Ureter (tissue), 1 donor: Measurements from ENCODE around the gene FBXW11. TPM values are rescaled to one million over a fixed set of nuclear protein-coding genes. Genes with fewer than 3 reads are reported as not detected.
"Not testable (repeated sequence)": the region's sequence is repeated elsewhere in the genome, so short reads cannot be mapped to it uniquely, and the experiment has no call there.

ENCODE experiments used
- DNase-seq: peaks from one replicate; pipeline ENCODE4 v3.0.0-alpha.2; 2020; ENCODE audit warnings: low spot score
- total RNA-seq: library from RNA; stranded (reverse); gene quantifications from one replicate; pipeline ENCODE4 v1.2.4, GENCODE V29; 2023
- donor health status: DM: yes; HTN: yes; CAD: no.

FBXW11 gene
- total RNA-seq, 1 donor from 2014 or later, result 64.2 TPM

GRCh38 chr5:171984748-171985419, 21.6 kb downstream of the FBXW11 start:
- no peak for DNase-seq

DNA sequence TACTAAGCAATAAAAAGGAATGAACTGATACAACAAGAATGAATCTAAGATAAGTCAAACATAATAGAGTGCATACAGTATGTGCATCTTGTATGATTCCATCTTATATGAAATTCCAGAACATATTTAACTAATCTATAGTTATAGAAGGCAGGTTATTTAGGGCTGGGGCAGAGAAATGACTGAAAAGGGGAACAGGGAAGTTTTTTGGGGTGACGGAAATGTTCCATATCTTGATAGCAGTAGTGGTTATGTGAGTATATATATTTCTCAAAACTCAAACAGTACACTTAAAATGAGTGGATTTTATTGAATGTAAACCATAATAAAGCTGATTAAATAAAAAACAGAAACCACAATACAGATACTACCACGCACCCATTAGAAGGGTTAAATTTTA, 24.6 kb downstream of the FBXW11 start:
- DNase-seq, result no peak

DNA sequence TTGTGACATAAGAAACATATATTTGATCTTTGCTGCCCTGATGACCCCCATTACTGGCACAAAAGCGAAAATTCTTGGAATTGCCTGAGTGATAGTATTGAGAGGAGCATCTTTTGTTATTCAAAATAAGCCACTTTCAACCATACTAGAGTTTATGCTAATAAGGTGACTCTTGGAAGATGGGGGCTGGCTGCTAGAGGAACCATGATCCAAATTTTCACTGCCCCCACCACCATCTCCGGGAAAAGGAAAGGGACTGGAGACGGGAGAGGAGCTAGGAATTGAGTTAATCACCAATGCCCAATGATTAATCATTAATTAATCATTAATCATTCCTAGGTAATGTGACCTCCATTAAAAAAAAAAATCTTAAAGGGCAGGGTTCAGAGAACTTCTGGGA, 25.6 kb downstream of the FBXW11 start:
- no peak for DNase-seq

DNA sequence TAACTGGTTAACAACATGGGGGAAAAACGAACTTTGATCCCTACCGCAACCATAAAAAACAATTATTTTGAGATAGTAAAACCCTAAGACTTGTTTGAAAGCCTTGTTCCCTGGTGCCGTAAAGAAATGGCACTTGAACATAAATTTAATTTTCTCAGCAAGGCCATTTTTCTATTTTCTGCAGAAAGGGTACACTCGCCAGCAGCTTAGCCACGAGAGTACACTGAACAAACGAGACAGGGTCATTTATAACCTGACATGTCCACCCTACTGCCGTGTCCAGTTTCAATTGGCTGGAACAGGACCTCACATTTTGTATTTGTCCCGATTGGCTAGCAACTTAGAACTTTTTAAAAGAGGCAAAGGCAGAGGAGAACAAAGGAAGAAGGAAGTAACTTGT, 26.8 kb downstream of the FBXW11 start:
- no peak for DNase-seq

DNA sequence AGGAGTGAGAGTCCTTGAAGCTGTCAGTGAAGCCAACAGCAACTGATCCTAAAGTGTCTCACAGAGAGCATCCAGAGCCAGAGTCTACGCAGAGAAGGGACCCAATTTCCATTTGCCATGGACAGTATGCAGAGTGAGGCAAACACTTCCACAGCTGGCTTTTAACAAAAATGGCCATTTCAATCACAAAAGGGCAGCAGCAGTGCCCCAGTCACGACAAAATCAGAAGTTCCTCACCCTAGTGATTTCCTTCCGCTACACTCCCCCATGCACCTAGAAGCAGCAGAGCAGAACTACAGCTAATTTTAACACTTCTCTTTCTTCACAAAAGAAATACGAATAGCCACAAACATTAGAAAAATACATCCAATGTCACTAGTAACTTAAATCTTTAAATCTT, 27.9 kb downstream of the FBXW11 start:
- DNase-seq, result no peak

DNA sequence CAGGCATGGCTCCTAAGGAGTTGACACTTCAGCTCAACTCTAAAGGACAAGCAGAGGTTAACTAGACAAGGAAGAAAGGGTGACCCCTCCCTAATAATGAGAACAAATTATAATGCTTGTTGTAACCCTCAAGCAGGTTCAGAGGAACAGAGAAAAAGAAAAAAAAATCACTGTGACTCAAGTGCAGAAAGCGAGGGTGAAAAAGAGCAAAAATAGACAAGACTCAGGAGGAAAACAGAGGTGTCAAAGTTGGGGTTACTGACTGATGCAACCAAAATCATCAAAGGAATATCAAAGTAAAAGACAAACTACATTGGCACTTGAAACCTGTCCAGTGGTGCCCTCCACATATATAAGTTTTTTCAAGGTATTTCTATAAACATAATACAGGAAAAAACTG, 28.4 kb downstream of the FBXW11 start:
- no peak for DNase-seq

DNA sequence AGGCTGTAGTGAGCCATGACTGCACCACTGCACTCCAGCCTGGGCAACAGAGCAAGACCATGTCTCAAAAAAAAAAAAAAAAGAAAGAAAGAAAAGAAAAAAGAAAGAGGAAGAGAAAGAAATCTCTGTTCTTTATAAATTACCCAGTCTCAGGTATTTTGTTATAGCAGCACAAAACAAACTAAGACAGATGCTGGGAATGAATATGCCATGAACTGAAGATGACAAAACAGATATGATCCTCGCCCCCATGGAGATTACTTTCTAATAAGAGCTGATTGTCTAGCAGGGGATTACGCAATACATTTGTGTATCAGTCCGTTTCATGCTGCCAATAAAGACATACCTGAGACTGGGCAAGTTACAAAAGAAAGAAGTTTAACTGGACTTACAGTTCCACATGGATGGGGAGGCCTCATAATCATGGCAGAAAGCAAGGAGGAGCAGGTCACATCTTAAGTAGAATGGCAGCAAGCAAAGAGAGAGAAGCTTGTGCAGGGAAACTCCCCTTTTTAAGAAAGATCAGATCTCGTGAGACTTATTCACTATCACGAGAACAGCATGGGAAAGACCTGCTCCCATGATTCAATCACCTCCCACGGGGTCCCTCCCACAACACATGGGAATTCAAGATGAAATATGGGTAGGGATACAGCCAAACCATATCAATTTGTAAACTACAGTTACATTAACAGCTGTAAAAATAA, 29.0 kb downstream of the FBXW11 start:
- DNase-seq, result not testable (repeated sequence)

DNA sequence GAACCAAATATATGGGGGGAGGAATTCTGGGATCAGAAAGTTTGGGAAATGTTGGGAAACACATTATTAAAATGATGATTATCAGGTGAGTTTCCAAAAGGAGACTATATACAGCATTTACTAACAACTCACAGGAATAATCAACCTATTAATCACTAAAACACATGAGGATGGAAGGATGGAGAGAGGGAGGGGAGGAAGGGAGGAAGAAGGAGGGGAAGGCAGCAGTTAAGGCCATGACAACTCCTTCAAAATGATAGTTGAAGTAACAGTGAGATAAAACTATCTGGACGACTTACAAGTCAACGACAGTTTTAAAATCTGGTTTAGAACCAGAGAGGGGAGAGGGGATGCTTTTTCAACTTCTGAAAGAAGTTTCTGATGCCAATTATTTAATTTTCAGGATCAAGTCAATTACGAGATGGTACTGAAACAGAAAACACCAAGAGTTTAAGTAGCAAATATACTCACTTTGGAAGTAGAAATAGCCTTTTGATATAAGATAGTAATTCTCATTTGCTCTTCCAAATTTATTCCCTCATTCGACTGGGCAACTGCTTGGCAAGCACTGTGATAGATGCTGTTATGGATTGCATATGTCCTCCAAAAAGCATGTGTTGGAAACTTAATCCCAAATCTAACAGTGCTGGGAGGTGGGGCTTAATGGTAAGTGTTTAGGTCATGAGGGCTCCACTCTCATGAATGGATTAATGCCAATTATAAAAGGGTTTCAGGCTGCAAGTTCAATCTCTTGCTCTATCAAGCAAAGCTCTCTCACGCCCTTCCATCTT, 30.4 kb downstream of the FBXW11 start:
- DNase-seq, result no peak

- DNase-seq, result no peak
These were observed 31.1 kb downstream of the FBXW11 start for GRCh38 chr5:171975262-171975876.

DNA sequence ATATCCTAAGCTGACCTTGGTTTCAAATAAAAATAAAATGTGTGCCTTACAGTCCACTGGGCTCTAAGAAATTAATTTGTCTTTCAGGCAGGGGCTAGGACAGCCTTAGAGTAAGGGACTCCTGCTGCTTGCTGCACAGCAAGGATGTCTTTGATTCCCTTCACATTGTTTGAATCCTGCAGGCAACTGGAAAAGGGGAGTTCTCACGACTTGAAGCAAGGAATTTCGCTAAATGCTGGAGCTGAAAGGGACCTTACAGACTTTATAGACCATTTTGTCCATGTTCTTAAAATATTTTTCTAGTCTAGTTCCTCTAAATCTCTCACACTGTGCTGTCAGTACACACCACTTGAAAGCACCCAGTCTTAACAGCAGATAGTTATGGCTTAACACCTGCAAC, 35.6 kb downstream of the FBXW11 start:
- no peak for DNase-seq

GRCh38 chr5:171969288-171969880, 37.1 kb downstream of the FBXW11 start:
- no peak for DNase-seq

GRCh38 chr5:171968531-171968930, 37.9 kb downstream of the FBXW11 start:
- DNase-seq, result no peak

DNA sequence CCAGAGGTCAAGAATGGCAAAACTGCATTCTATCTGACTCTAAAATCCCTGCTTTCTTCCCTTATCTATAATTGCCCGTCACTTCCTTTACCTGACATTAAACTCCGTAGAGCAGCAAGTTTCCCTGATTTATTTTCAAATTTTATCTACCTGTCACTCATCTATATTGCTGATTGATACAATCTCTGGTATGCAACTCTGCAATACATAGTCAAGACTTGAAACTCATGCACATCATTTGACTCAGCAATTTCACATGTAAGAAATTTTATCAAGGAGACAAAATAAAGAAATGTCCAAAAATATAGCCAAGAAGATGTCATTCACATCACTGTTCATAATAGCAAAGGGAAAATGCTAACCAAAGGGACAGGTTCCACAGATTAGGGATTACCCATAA, 39.5 kb downstream of the FBXW11 start:
- DNase-seq, result no peak

- no peak for DNase-seq
These were observed 40.2 kb downstream of the FBXW11 start for GRCh38 chr5:171966270-171966669.

DNA sequence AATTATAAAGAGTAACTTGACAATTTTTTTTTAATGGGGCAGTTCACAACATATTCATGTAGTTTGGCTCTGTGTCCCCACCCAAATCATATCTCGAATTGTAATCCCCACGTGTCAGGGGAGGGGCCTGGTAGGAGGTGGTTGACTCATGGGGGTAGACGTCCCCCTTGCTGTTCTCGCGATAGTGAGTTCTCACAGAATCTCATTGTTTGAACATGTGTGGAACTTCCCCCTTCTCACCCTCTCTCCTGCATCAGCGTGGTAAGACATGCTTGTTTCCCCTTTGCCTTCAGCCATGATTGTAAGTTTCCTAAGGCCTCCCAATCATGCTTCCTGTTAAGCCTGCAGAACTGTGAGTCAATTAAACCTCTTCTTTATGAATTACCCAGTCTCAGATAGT, 40.7 kb downstream of the FBXW11 start:
- DNase-seq, result no peak

- DNase-seq, result no peak
These were observed 43.0 kb downstream of the FBXW11 start for GRCh38 chr5:171963416-171963815.

DNA sequence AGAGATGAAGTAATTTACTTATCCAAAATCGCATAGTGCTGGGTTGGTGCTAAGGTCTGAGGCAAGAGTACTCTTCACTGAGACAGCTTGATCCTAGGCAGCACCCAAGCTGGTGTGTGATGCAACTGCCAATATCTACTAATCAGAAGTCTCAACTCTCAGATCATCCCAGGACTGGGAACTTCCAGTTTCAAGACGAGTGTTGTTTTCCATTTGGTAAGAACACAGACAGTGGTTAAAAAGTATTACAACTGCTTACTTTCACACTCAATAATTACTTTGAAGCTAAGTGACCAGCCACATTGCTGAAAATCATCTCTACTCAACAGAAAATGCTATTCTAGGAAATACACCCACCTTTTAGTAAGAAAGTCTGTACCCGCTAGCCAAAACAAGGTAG, 45.3 kb downstream of the FBXW11 start:
- DNase-seq, result no peak

GRCh38 chr5:171957591-171958251, 48.7 kb downstream of the FBXW11 start:
- no peak for DNase-seq

GRCh38 chr5:171956887-171957495, 49.4 kb downstream of the FBXW11 start:
- DNase-seq, result no peak

DNA sequence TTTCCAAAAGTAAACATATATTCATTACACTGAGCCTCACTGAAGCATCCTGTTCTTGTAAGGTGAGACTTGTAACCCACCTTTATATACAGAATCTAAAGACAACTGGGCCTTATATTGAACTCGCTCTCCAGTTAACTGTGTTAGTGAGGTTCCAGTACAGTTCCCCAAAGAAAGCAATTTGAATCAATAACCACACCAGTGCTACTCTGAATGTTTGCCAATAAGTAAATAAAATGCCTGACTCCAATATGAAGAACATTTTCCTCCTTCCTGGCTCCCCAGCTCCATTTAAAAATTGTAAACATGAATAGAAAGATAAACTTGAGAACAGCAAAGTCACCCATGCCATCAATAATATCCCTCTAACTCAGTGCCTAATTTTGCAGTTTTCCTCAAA, 50.1 kb downstream of the FBXW11 start:
- no peak for DNase-seq

- DNase-seq, result no peak
These were observed 50.7 kb downstream of the FBXW11 start for GRCh38 chr5:171955761-171956160.
